VCaP (cell line): ENCODE measurements around the gene IGSF6.
A peak's percentile ranks its signal among the peaks of the same experiment; 100 is the strongest.

Source experiments
- H3K27ac ChIP-seq: fragments of 450-650 bp; 2 replicates; pipeline ENCODE4 v1.5.1; 2017
- CTCF ChIP-seq: fragments of 450-650 bp; conservative IDR thresholded peaks from 2 replicates; pipeline ENCODE4 v1.5.1; 2017; ENCODE audit warnings: mild to moderate bottlenecking, moderate library complexity

Gene IGSF6

GRCh38 chr16:21599122-21600030 lies 53.0 kb downstream of the IGSF6 start, which contains the start of gene METTL9:
METTL9 (plus strand) TSS chr16:21599577; CDS start chr16:21599734, 157 bp downstream.
- peak within 1 kb of the TSS; percentile 83 for H3K27ac ChIP-seq
- no peak for TF ChIP-seq CTCF

DNA sequence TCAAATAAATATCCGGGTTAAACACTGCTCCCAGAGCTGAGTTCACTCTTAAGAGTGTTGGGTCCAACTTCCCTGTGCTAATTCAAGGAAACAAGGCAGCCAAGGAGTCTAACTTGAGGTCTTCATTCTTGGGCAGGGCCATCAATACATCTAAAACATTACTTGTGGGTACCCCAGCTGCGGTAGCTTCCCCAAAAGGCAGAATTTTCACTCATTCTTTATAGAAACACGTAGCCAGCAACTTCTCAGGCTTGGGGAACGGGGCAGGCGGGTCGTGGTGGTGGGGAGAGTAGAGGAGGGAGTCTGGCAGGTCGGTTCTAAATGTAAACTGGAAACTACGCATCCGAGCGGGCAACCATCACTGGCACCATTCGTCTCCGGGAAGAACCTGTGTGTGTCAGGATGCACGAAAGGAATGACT lies 53.7 kb downstream of the IGSF6 start:
- no peak for TF ChIP-seq CTCF
- H3K27ac ChIP-seq = peak overlapping the region; percentile 83

- H3K27ac ChIP-seq = peak overlapping the region; percentile 83
- no peak for TF ChIP-seq CTCF
Measured at GRCh38 chr16:21598206-21598605, 54.2 kb downstream of the IGSF6 start.

GRCh38 chr16:21597561-21598030 lies 54.8 kb downstream of the IGSF6 start:
- H3K27ac ChIP-seq = peak overlapping the region; percentile 83; the same call in 1 of the 2 replicates
- TF ChIP-seq CTCF = no peak

DNA sequence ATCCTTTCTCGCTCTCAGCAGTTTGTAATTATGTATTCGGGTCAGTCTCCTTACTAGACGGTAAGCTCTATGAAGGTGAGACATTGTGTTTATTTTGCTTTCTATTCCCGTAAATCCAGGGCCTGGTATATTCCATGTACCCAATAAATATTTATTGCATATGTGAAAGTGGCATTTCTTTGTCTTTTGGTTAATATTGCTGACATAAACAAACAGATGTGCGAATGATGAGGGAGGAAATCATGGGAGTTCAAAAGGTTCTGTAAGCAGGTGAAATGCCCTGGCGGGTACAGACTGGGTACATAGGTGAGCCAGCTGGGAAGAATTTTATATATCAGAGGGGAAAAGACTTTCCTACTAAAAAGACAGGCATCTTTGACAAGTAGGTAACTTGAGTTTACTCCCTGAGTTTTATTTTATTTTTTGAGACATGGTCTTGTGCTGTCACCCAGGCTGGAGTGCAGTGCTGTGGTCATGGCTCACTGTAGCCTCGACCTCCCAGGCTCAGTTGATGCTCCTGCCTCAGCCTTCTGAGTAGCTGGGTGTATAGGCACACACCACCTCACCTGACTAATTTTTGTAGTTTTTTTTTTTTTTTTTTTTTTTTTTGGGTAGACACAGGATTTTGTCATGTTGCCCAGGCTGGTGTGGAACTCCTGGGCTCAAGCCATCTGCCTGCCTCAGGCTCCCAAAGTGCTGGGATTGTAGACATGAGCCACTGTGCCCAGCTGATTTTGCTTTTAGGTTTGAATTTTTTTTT lies 58.7 kb downstream of the IGSF6 start:
- H3K27ac ChIP-seq = 0 out of 2 replicates have a peak overlapping the region, but pooled peaks have one; percentile 9
- TF ChIP-seq CTCF = no peak

DNA sequence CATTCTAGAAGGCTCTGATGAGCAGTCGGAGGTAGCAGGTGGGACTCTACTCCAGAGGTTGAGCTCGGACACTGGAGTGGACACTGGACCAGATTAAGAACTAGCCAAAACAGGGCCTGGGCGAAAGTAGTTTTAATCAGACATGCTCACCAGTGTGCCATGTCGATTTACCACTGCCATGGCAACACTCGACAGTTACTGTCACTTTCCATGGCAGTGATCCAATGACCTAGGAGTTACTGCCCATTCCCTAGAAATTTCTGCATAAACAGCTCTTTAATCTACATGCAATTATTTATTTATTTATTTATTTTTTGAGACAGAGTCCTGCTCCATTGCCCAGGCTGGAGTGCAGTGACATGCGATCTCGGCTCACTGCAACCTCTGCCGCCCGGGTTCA lies 60.2 kb downstream of the IGSF6 start:
- TF ChIP-seq CTCF = no peak
- H3K27ac ChIP-seq = no peak overlapping the region

DNA sequence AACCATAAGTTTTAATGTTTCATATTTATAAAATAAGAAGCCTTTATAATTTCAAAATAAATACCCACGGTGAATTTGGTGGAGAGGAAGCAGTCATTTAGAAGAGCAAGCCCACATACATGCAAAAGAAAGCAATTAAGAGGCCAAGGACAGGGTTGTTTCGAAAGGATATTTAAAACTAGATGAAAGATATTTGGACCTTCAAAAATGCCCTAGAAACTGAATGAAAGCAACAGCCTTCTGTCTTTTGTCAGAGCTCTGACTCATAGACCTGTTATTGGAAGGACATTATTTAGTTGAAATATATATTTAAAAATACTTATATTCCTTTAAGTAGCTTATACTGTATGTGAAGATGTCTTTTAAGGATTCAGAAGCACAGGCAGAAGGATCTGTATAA lies 61.6 kb downstream of the IGSF6 start:
- no peak for TF ChIP-seq CTCF
- peak overlapping the region; percentile 58 for H3K27ac ChIP-seq
